GM12865 (cell line): ENCODE measurements around the gene UTS2R.

Experiments
- DNase-seq: peaks from one replicate; pipeline ENCODE4 v3.0.0; 2010; ENCODE audit warnings: low read depth
- H3K4me3 ChIP-seq: 2 replicates; pipeline ENCODE4 v1.5.1; 2011; ENCODE audit warnings: mild to moderate bottlenecking, low read depth, low read length, control low read depth
- CTCF ChIP-seq: IDR thresholded peaks from 2 replicates; pipeline ENCODE4 v1.5.1; 2011; ENCODE audit warnings: low read length, control low read depth, low read depth, inconsistent platforms; ENCODE audit not compliant: insufficient read depth; ENCODE audit errors: missing control alignments

The UTS2R gene

GRCh38 chr17:82334622-82335394, 36.8 kb upstream of the UTS2R start:
- peak overlapping the region; percentile 5 for H3K4me3 ChIP-seq
- TF ChIP-seq CTCF, result no peak
- DNase-seq, result no peak

DNA sequence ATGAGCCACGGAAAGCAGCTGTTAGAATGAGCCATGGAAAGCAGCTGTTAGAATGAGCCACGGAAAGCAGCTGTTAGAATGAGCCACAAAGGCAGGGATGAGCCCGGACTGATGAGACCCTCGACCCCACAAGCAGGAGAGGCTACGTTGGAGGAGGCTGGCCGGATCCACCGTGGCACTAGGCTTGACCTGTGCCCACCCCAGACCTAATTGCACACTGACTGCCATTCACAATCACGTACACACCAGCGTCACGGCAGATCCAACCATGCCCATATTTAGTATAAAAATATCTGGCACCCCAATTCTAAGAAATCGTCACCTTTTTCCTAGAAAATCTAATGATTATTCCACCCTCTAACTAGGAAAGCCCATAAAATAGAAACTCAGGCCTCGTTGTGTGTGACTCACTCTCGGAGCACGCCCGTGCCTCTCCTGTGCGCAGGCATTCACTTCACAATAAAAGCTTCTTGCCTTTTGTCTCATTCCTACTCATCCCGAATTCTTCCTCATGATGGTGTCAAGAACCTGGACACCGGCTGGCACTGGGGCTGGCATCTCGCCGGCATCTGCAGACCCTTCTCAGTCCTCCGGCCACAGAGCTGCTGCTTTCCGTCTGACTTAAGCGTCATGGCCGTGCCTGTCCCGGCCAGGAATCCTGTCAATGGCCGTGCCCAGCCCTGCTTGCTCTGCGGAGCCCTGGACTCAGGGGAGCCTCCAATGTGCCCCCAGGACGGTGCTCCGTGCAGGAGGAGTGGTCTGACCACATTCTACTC, 32.5 kb upstream of the UTS2R start:
- TF ChIP-seq CTCF, result no peak
- no peak overlapping the region for H3K4me3 ChIP-seq

GRCh38 chr17:82339634-82340580, 31.7 kb upstream of the UTS2R start:
- H3K4me3 ChIP-seq, result no peak overlapping the region
- no peak for TF ChIP-seq CTCF
- no peak for DNase-seq

More for the DNA sequence above, 32.5 kb upstream of the UTS2R start:
- DNase-seq, result no peak

- no peak for DNase-seq
- no peak for TF ChIP-seq CTCF
- H3K4me3 ChIP-seq, result no peak overlapping the region
Measured at GRCh38 chr17:82342361-82343079, 29.0 kb upstream of the UTS2R start.

DNA sequence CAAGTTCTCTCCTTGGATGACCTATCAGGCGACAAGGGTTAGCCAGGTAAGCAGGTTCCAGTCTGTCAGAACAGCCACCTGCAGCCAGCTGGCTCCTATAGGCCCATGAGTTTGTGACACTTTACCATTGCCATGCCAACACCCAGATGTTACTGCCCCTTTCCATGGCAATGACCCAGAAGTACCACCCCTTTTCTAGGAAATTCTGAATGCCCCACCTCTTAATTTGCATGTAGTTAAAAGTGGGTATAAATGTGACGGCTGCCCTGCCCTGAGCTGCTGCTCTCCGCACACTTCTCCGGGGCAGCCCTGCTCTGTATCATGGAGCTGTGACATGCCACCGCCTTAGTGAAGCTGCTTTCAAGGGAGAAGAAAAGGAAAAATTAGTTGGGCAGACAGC, 28.0 kb upstream of the UTS2R start:
- no peak for TF ChIP-seq CTCF
- no peak overlapping the region for H3K4me3 ChIP-seq
- DNase-seq, result no peak

- no peak for DNase-seq
- no peak overlapping the region for H3K4me3 ChIP-seq
- no peak for TF ChIP-seq CTCF
Measured at GRCh38 chr17:82344175-82344907, 27.2 kb upstream of the UTS2R start.
